H9 (cell line): ENCODE results near the gene LDHA. TPM values are rescaled to one million over a fixed set of nuclear protein-coding genes. Genes with fewer than 3 reads are reported as not detected.
"Not testable (repeated sequence)": the region's sequence is repeated elsewhere in the genome, so short reads cannot be mapped to it uniquely, and the experiment has no call there.

ENCODE experiments used
- DNase-seq: peaks from one replicate; pipeline ENCODE4 v3.0.0-alpha.2; 2017
- H2AFZ ChIP-seq: one replicate; pipeline ENCODE4 v1.6.1; 2013; ENCODE audit warnings: mild to moderate bottlenecking, low read length, control low read depth, moderate library complexity
- H2AK5ac ChIP-seq: 2 replicates; pipeline ENCODE4 v1.6.1; 2013; ENCODE audit warnings: low read length, control low read depth, mixed read lengths; ENCODE audit not compliant: insufficient read length
- H2BK120ac ChIP-seq: one replicate; pipeline ENCODE4 v1.6.1; 2013; ENCODE audit warnings: low read depth, mild to moderate bottlenecking, low read length, control low read depth, inconsistent platforms; ENCODE audit not compliant: poor library complexity, severe bottlenecking
- H2BK12ac ChIP-seq: 2 replicates; pipeline ENCODE4 v1.6.1; 2013; ENCODE audit warnings: low read length, control low read depth, mixed read lengths, low read depth; ENCODE audit not compliant: insufficient read length
- H2BK15ac ChIP-seq: 2 replicates; pipeline ENCODE4 v1.6.1; 2013; ENCODE audit warnings: low read depth, low read length, control low read depth
- H2BK20ac ChIP-seq: one replicate; pipeline ENCODE4 v1.6.1; 2013; ENCODE audit warnings: low read depth, mild to moderate bottlenecking, low read length, control low read depth, inconsistent platforms; ENCODE audit not compliant: poor library complexity, severe bottlenecking
- H2BK5ac ChIP-seq: 2 replicates; pipeline ENCODE4 v1.6.1; 2013; ENCODE audit warnings: low read length, control low read depth, mixed read lengths; ENCODE audit not compliant: insufficient read length
- H3K14ac ChIP-seq: 2 replicates; pipeline ENCODE4 v1.6.1; 2013; ENCODE audit warnings: low read length, control low read depth; ENCODE audit not compliant: insufficient read depth
- H3K18ac ChIP-seq: 2 replicates; pipeline ENCODE4 v1.6.1; 2013; ENCODE audit warnings: low read depth, mild to moderate bottlenecking, mixed read lengths, low read length, control low read depth; ENCODE audit not compliant: insufficient read length
- H3K23ac ChIP-seq: 2 replicates; pipeline ENCODE4 v1.6.1; 2013; ENCODE audit warnings: low read length, control low read depth, mixed read lengths, low read depth; ENCODE audit not compliant: insufficient read length
- H3K23me2 ChIP-seq: 2 replicates; pipeline ENCODE4 v1.6.1; 2013; ENCODE audit warnings: low read depth, mild to moderate bottlenecking, mixed read lengths, low read length, control low read depth; ENCODE audit not compliant: insufficient read length, poor library complexity, severe bottlenecking
- H3K27ac ChIP-seq: 2 replicates; pipeline ENCODE4 v1.5.1; 2013; ENCODE audit warnings: low read length, control low read depth, mixed read lengths, low read depth; ENCODE audit not compliant: insufficient read length
- H3K27me3 ChIP-seq: 2 replicates; pipeline ENCODE4 v1.6.1; 2013; ENCODE audit warnings: low read length, control low read depth, inconsistent platforms; ENCODE audit not compliant: insufficient read depth
- H3K4ac ChIP-seq: 2 replicates; pipeline ENCODE4 v1.6.1; 2013; ENCODE audit warnings: low read depth, mild to moderate bottlenecking, control low read depth, inconsistent platforms, low read length, moderate library complexity
- H3K4me1 ChIP-seq: 2 replicates; pipeline ENCODE4 v1.6.1; 2013; ENCODE audit warnings: low read length, control low read depth, inconsistent platforms; ENCODE audit not compliant: insufficient read depth
- H3K4me2 ChIP-seq: 2 replicates; pipeline ENCODE4 v1.6.1; 2013; ENCODE audit warnings: low read length, control low read depth, mixed read lengths; ENCODE audit not compliant: insufficient read length, insufficient read depth
- H3K56ac ChIP-seq: 2 replicates; pipeline ENCODE4 v1.6.1; 2013; ENCODE audit warnings: low read depth, mild to moderate bottlenecking, mixed read lengths, low read length, control low read depth; ENCODE audit not compliant: insufficient read length
- H3K79me1 ChIP-seq: 2 replicates; pipeline ENCODE4 v1.6.1; 2013; ENCODE audit warnings: low read depth, mild to moderate bottlenecking, moderate library complexity, low read length, control low read depth, inconsistent platforms; ENCODE audit not compliant: insufficient read depth, poor library complexity, severe bottlenecking
- H3K79me2 ChIP-seq: 2 replicates; pipeline ENCODE4 v1.6.1; 2013; ENCODE audit warnings: low read length, control low read depth, inconsistent platforms; ENCODE audit not compliant: insufficient read depth
- H3K9ac ChIP-seq: 2 replicates; pipeline ENCODE4 v1.6.1; 2013; ENCODE audit warnings: low read length, control low read depth, mixed read lengths; ENCODE audit not compliant: insufficient read length; ENCODE audit errors: extremely low read depth
- H3K9me3 ChIP-seq: one replicate; pipeline ENCODE4 v1.6.1; 2013; ENCODE audit warnings: low read depth, low read length, inconsistent platforms; ENCODE audit not compliant: control insufficient read depth
- H3T11ph ChIP-seq: one replicate; pipeline ENCODE4 v1.6.1; 2013; ENCODE audit warnings: mild to moderate bottlenecking, low read length, control low read depth, inconsistent platforms
- H4K20me1 ChIP-seq: one replicate; pipeline ENCODE4 v1.6.1; 2013; ENCODE audit not compliant: control insufficient read depth, insufficient read length, insufficient read depth
- H4K5ac ChIP-seq: 2 replicates; pipeline ENCODE4 v1.6.1; 2013; ENCODE audit warnings: low read depth, mild to moderate bottlenecking, mixed read lengths, low read length, control low read depth; ENCODE audit not compliant: insufficient read length
- H4K8ac ChIP-seq: replicated peaks from 2 replicates; pipeline ENCODE4 v1.6.1; 2013; ENCODE audit warnings: low read length, control low read depth, mixed read lengths, low read depth; ENCODE audit not compliant: insufficient read length
- H4K91ac ChIP-seq: 2 replicates; pipeline ENCODE4 v1.6.1; 2013; ENCODE audit warnings: low read depth, mild to moderate bottlenecking, moderate library complexity, mixed read lengths, low read length, control low read depth; ENCODE audit not compliant: insufficient read length
- H3K27ac Mint-ChIP-seq, 3 experiments: 2 replicates in 2 of 3; 3 replicates in 1 of 3; pipeline ENCODE4 v1.8.0; 2020 to 2021; ENCODE audit warnings: mixed read lengths in 3 of 3, mild to moderate bottlenecking in 1 of 3, moderate library complexity in 1 of 3
- H3K27me3 Mint-ChIP-seq: 2 replicates; pipeline ENCODE4 v1.8.0; 2021; ENCODE audit warnings: low read depth, mild to moderate bottlenecking, moderate library complexity, mixed read lengths
- H3K36me3 Mint-ChIP-seq, 3 experiments: 2 replicates in 2 of 3; 3 replicates in 1 of 3; pipeline ENCODE4 v1.8.0; 2020 to 2021; ENCODE audit warnings: low read depth in 3 of 3, mixed read lengths in 3 of 3; ENCODE audit not compliant: insufficient read depth in 1 of 3
- H3K4me1 Mint-ChIP-seq, 2 experiments: 2 replicates each; pipeline ENCODE4 v1.8.0; 2020; ENCODE audit warnings: mixed read lengths in 2 of 2
- H3K4me3 Mint-ChIP-seq, 2 experiments: 2 replicates in 1 of 2; 3 replicates in 1 of 2; pipeline ENCODE4 v1.8.0; 2020 to 2021; ENCODE audit warnings: mild to moderate bottlenecking in 2 of 2, mixed read lengths in 2 of 2, moderate library complexity in 1 of 2
- H3K9me3 Mint-ChIP-seq, 2 experiments: 2 replicates in 1 of 2; 3 replicates in 1 of 2; pipeline ENCODE4 v1.8.0; 2020; ENCODE audit warnings: mild to moderate bottlenecking in 2 of 2, mixed read lengths in 2 of 2, moderate library complexity in 1 of 2
- WGBS: extraction: QIAGEN DNeasy Blood & Tissue Kit; methylation state at CpG from one replicate; pipeline ENCODE4 v1.1.7; 2013; ENCODE audit warnings: missing lambda C conversion rate, low lambda C conversion rate, mixed read lengths; ENCODE audit not compliant: insufficient read length; ENCODE audit errors: extremely low coverage; 5-methylcytosine and 5-hydroxymethylcytosine counted together
- total RNA-seq: library from RNA; stranded (reverse); gene quantifications from 2 replicates; pipeline ENCODE4 v1.2.1, GENCODE V29; 2021
- TF ChIP-seq, protein P1 (sequence below): fragments of 200-600 bp; sonication (generic); conservative IDR thresholded peaks from 3 replicates; pipeline ENCODE4 v1.8.0; 2021; ENCODE audit warnings: antibody characterized with exemption, mild to moderate bottlenecking

The LDHA gene
- total RNA-seq, 1 experiment from 2014 or later = 720 TPM

DNA sequence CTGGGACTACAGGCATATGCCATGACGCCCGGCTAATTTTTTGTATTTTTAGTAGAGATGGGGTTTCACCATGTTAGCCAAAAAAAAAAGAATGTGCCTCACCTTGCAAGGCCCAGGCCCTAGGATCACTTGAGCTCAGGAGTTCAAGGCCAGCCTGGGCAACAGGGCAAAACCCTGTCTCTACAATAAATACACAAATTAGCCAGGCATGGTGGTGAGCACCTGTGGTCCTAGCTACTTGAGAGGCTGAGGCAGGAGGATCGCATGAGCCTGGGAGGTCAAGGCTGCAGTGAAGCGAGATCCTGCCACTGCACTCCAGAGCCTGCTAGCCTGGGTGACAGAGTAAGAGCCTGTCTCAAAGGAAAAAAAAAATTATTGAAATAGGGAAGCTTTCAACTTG is 9.7 kb downstream of the LDHA start:
- no peaks in the 10 kb centered on the region for H3K9me3 Mint-ChIP-seq
- no peak overlapping the region for H3K4me2 ChIP-seq
- H3K23ac ChIP-seq = no peak overlapping the region
- H2BK15ac ChIP-seq = no peak overlapping the region
- peaks cover 37 to 78% (median 70%) of the 10 kb centered on the region in 3 experiments; a peak in 6 of 7 replicates for H3K36me3 Mint-ChIP-seq
- no peaks in the 10 kb centered on the region for H3K27me3 Mint-ChIP-seq
- no peak for DNase-seq
- H2AFZ ChIP-seq = no peak overlapping the region
- H3K27ac ChIP-seq = no peak overlapping the region
- no peaks in the 10 kb centered on the region for H3K79me1 ChIP-seq
- TF ChIP-seq, protein P1, sequence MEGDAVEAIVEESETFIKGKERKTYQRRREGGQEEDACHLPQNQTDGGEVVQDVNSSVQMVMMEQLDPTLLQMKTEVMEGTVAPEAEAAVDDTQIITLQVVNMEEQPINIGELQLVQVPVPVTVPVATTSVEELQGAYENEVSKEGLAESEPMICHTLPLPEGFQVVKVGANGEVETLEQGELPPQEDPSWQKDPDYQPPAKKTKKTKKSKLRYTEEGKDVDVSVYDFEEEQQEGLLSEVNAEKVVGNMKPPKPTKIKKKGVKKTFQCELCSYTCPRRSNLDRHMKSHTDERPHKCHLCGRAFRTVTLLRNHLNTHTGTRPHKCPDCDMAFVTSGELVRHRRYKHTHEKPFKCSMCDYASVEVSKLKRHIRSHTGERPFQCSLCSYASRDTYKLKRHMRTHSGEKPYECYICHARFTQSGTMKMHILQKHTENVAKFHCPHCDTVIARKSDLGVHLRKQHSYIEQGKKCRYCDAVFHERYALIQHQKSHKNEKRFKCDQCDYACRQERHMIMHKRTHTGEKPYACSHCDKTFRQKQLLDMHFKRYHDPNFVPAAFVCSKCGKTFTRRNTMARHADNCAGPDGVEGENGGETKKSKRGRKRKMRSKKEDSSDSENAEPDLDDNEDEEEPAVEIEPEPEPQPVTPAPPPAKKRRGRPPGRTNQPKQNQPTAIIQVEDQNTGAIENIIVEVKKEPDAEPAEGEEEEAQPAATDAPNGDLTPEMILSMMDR = no peak
- H3K18ac ChIP-seq = no peak overlapping the region
- H3K4me1 ChIP-seq = no peaks in the 10 kb centered on the region
- no peaks in the 10 kb centered on the region for H3K27me3 ChIP-seq
- H3K23me2 ChIP-seq = no peaks in the 10 kb centered on the region
- no peaks in the 10 kb centered on the region for H4K20me1 ChIP-seq
- H3K4me3 Mint-ChIP-seq = no peak overlapping the region
- no peak overlapping the region for H3K56ac ChIP-seq
- no peak overlapping the region for H3T11ph ChIP-seq
- no peaks in the 10 kb centered on the region for H3K4me1 Mint-ChIP-seq
- H4K91ac ChIP-seq = no peak overlapping the region
- no peak overlapping the region for H2BK5ac ChIP-seq
- no peak overlapping the region for H2BK120ac ChIP-seq
- no peaks in the 10 kb centered on the region for H3K79me2 ChIP-seq
- H3K27ac Mint-ChIP-seq = no peak overlapping the region
- no peak overlapping the region for H2BK20ac ChIP-seq
- H3K9ac ChIP-seq = no peak overlapping the region
- H2BK12ac ChIP-seq = no peak overlapping the region
- no peaks in the 10 kb centered on the region for H3K9me3 ChIP-seq
- no peak overlapping the region for H3K4ac ChIP-seq
- H4K8ac ChIP-seq = no peak overlapping the region
- no CpG with 5 or more reads among the region's 4 CpGs for WGBS
- no peak overlapping the region for H2AK5ac ChIP-seq
- H4K5ac ChIP-seq = no peak overlapping the region
- H3K14ac ChIP-seq = no peak overlapping the region

DNA sequence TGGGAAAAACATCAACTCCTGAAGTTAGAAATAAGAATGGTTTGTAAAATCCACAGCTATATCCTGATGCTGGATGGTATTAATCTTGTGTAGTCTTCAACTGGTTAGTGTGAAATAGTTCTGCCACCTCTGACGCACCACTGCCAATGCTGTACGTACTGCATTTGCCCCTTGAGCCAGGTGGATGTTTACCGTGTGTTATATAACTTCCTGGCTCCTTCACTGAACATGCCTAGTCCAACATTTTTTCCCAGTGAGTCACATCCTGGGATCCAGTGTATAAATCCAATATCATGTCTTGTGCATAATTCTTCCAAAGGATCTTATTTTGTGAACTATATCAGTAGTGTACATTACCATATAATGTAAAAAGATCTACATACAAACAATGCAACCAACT is 13.0 kb downstream of the LDHA start:
- H3K9ac ChIP-seq, H3K56ac ChIP-seq, H2BK12ac ChIP-seq, H3K27me3 Mint-ChIP-seq, H3K4me1 Mint-ChIP-seq, H3K4me2 ChIP-seq, H2AFZ ChIP-seq, H3K79me2 ChIP-seq, H3K4ac ChIP-seq, H3K9me3 ChIP-seq, H3K23ac ChIP-seq, H3K4me3 Mint-ChIP-seq, H2BK20ac ChIP-seq, H2BK15ac ChIP-seq, H3K9me3 Mint-ChIP-seq, H3K27ac Mint-ChIP-seq, H3K18ac ChIP-seq, H3K14ac ChIP-seq, DNase-seq, H3T11ph ChIP-seq, H2BK5ac ChIP-seq, H4K91ac ChIP-seq, H4K20me1 ChIP-seq, H2AK5ac ChIP-seq, H3K27ac ChIP-seq, H3K23me2 ChIP-seq, H4K5ac ChIP-seq, H3K79me1 ChIP-seq, H2BK120ac ChIP-seq, H4K8ac ChIP-seq, H3K4me1 ChIP-seq, H3K27me3 ChIP-seq: not testable (repeated sequence)
- H3K36me3 Mint-ChIP-seq = peaks cover 25 to 50% (median 44%) of the 10 kb centered on the region in 3 experiments; a peak in 6 of 7 replicates
- no CpG with 5 or more reads among the region's 3 CpGs for WGBS
